Spleen (tissue), 7 donors: Measurements from ENCODE around the gene CTXN1.

Source experiments
- CTCF ChIP-seq, 11 experiments: fragments of 200-600 bp in 7 of 11; fragments of 450-650 bp in 4 of 11; sonication (generic) in 4 of 11; IDR thresholded peaks in 8 of 11; conservative IDR thresholded peaks in 3 of 11; 1 replicate in 7 of 11; 2 replicates in 4 of 11; pipeline versions ENCODE4 v1.4.0 to v1.8.0; 2016 to 2021; ENCODE audit warnings: antibody characterized with exemption in 11 of 11, inconsistent platforms in 4 of 11, mild to moderate bottlenecking in 1 of 11
- POLR2A ChIP-seq, 3 donors: fragments of 450-650 bp; IDR thresholded peaks; one replicate each; pipeline ENCODE4 v1.5.1; 2017; ENCODE audit warnings: antibody characterized with exemption in 3 of 3, mild to moderate bottlenecking in 1 of 3
- donor health status: DM: no; HTN: no; CAD: no; lungs with moderate emphysema.
- donor health status: DM: no; HTN: no; CAD: no.
- donor health status: DM: no; HTN: no; CAD: no.

GRCh38 chr19:7897292-7897691, 28.6 kb downstream of the CTXN1 start:
- TF ChIP-seq CTCF (IDR thresholded peaks at IDR 0.05 in 8 of 11, conservative IDR thresholded peaks at IDR 0.05 in 3 of 11) (no peak), POLR2A (IDR thresholded peaks at IDR 0.05) (no peak)
